CD4-positive, CD25-positive, alpha-beta regulatory T cell (primary cell): ENCODE measurements around the gene ELOF1. TPM values are rescaled to one million over a fixed set of nuclear protein-coding genes. Genes with fewer than 3 reads are reported as not detected.
A peak's percentile ranks its signal among the peaks of the same experiment; 100 is the strongest.
"Not testable (repeated sequence)": the region's sequence is repeated elsewhere in the genome, so short reads cannot be mapped to it uniquely, and the experiment has no call there.

Source experiments
- ATAC-seq, 2 donors: fragments of 150-1000 bp; cut with Tn5 transposase; one replicate each; pipeline ENCODE4 v1.10.0; 2021; ENCODE audit warnings: low read depth in 2 of 2, moderate number of reproducible peaks in 2 of 2, moderate library complexity in 1 of 2
- DNase-seq, 3 donors: peaks; one replicate each; pipeline versions ENCODE4 v3.0.0 to v3.0.0-alpha.2; 2012 to 2022; ENCODE audit warnings: mixed read lengths in 1 of 3
- H3K27ac ChIP-seq: one replicate; pipeline ENCODE4 v1.7.0; 2013; ENCODE audit warnings: mild to moderate bottlenecking, low read length; ENCODE audit not compliant: insufficient read depth, poor library complexity, severe bottlenecking
- H3K27me3 ChIP-seq: one replicate; pipeline ENCODE4 v1.7.0; 2013; ENCODE audit warnings: low read length; ENCODE audit not compliant: control insufficient read depth, insufficient read depth
- H3K36me3 ChIP-seq: one replicate; pipeline ENCODE4 v1.7.0; 2013; ENCODE audit warnings: mild to moderate bottlenecking, low read length, moderate library complexity; ENCODE audit not compliant: control insufficient read depth, insufficient read depth
- H3K4me1 ChIP-seq: 2 replicates; pipeline ENCODE4 v1.7.0; 2013; ENCODE audit warnings: mild to moderate bottlenecking, low read length; ENCODE audit not compliant: insufficient read depth, control insufficient read depth, poor library complexity, severe bottlenecking
- H3K4me3 ChIP-seq: one replicate; pipeline ENCODE4 v1.7.0; 2013; ENCODE audit warnings: low read depth, mild to moderate bottlenecking, low read length, moderate library complexity
- H3K9me3 ChIP-seq, 2 experiments: 1 replicate in 1 of 2; 2 replicates in 1 of 2; pipeline ENCODE4 v1.7.0; 2013; ENCODE audit warnings: low read length in 2 of 2, mild to moderate bottlenecking in 1 of 2, moderate library complexity in 1 of 2; ENCODE audit not compliant: control insufficient read depth in 2 of 2
- H3K27ac Mint-ChIP-seq, 3 donors: one replicate each; pipeline ENCODE4 v1.8.0; 2020 to 2022; ENCODE audit warnings: mild to moderate bottlenecking in 3 of 3, mixed read lengths in 3 of 3, moderate library complexity in 2 of 3
- H3K27me3 Mint-ChIP-seq: one replicate; pipeline ENCODE4 v1.8.0; 2022; ENCODE audit warnings: mild to moderate bottlenecking, mixed read lengths
- H3K36me3 Mint-ChIP-seq: one replicate; pipeline ENCODE4 v1.8.0; 2020; ENCODE audit warnings: mixed read lengths
- H3K4me1 Mint-ChIP-seq, 4 donors: one replicate each; pipeline ENCODE4 v1.8.0; 2020 to 2022; ENCODE audit warnings: mixed read lengths in 4 of 4, mild to moderate bottlenecking in 1 of 4
- H3K4me3 Mint-ChIP-seq, 4 donors: one replicate each; pipeline ENCODE4 v1.8.0; 2020 to 2022; ENCODE audit warnings: mild to moderate bottlenecking in 4 of 4, mixed read lengths in 4 of 4, moderate library complexity in 3 of 4
- H3K9me3 Mint-ChIP-seq, 7 donors: one replicate each; pipeline ENCODE4 v1.8.0; 2020 to 2022; ENCODE audit warnings: mixed read lengths in 7 of 7, mild to moderate bottlenecking in 3 of 7, moderate library complexity in 2 of 7
- polyA plus RNA-seq, 4 donors: library from polyadenylated mRNA; unstranded; fragments of 300-500 nt; fragmentation: Illumina TruSeq; gene quantifications; one replicate each; pipeline ENCODE4 v1.2.3, GENCODE V29; 2021
- total RNA-seq: library from RNA; stranded (reverse); gene quantifications from one replicate; pipeline ENCODE4 v1.2.3, GENCODE V29; 2022

ELOF1 gene
- total and polyA plus RNA-seq, 5 donors from 2014 or later: 48.9 to 113 (median 106) TPM

DNA sequence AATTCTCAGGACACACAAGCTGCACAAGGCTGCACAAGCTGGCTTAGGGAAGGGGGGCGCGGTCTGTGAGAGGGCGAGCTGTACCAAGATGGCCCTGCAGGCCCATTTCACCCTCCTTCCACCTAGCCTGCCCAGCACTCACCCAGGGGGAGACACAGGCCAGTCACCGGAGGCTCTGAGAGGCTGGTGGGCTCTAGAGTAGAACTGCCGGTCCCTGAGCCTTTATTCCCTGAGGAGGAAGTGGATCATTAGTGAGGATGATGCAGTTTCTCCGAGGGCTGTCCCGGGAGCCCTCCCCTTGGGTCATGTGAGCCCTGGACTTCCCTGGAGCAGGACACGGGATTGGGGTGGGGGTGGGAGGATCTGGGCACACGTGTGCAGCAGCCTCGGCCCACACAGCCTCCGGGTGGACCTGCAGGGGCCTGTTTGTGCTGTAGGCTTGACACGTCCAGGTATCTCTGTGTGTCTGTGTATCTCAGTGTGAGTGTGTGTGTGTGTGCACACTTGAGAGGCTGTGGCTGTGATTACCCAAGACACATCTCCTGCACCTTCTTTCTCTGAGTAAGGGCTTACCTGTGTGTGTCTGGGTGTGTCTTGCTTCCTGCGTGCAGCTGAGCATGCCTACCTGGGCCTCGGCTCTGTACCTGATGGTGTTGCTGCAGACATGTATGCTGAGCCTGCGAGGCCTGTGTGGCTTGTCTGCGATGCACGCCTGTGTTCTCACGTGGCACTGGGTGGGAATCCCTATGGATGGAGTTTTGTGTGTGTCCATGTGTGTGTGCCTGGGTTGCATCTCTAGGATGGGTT lies 18.6 kb upstream of the ELOF1 start, which contains the start of gene ACP5:
Gene ACP5 (minus strand): TSS at position 195 of the 807 bp plus-strand sequence. CDS start 328 bp downstream, outside the sequence.
- Histone ChIP-seq H3K4me1 (peaks cover 43% of the 10 kb centered on the region), H3K27me3 (no peaks in the 10 kb centered on the region), H3K36me3 (peaks cover 5% of the 10 kb centered on the region), H3K4me3 (peak within 1 kb of the TSS; percentile 32), H3K27ac (peak within 1 kb of the TSS; percentile 59), H3K9me3 (no peaks in the 10 kb centered on the region)
- ATAC-seq (no peak), DNase-seq (no peak)
- Mint-ChIP-seq H3K36me3 (peaks cover 7% of the 10 kb centered on the region), H3K9me3 (no peaks in the 10 kb centered on the region), H3K4me1 (peaks cover 6 to 43% (median 22%) of the 10 kb centered on the region in 4 donors), H3K27ac (peak within 1 kb of the TSS; percentile 73 to 85 (median 84)), H3K4me3 (peak within 1 kb of the TSS; percentile 80 to 93 (median 87)), H3K27me3 (no peaks in the 10 kb centered on the region)

DNA sequence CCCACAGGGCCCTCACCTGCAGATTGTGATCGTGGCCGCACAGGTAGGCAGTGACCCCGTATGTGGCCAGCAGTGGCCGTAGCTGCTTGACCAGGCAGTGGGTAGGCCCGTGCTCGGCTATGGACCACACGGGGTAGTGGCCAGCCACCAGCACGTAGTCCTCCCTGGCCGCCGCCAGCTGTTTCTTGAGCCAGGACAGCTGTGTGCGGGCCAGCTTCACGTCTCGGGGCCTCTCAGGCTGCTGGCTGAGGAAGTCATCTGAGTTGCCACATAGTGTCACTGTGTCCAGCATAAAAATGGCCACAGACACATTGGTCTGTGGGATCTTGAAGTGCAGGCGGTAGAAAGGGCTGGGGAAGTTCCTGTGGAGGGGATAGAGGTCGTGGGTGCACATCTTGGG lies 17.2 kb upstream of the ELOF1 start:
- peaks cover 5% of the 10 kb centered on the region for H3K36me3 ChIP-seq
- H3K4me1 ChIP-seq: peaks cover 30% of the 10 kb centered on the region
- ATAC-seq (no peak), DNase-seq (no peak)
- peak overlapping the region; percentile 22 to 75 (median 54) for H3K4me3 Mint-ChIP-seq
- no peaks in the 10 kb centered on the region for H3K27me3 ChIP-seq
- H3K9me3 Mint-ChIP-seq: no peaks in the 10 kb centered on the region
- no peaks in the 10 kb centered on the region for H3K27me3 Mint-ChIP-seq
- no peak overlapping the region for H3K4me3 ChIP-seq
- no peak overlapping the region for H3K27ac Mint-ChIP-seq
- H3K36me3 Mint-ChIP-seq: peaks cover 7% of the 10 kb centered on the region
- H3K27ac ChIP-seq: no peak overlapping the region
- H3K4me1 Mint-ChIP-seq: peaks cover 0 to 32% (median 14%) of the 10 kb centered on the region in 4 donors
- H3K9me3 ChIP-seq: no peaks in the 10 kb centered on the region

DNA sequence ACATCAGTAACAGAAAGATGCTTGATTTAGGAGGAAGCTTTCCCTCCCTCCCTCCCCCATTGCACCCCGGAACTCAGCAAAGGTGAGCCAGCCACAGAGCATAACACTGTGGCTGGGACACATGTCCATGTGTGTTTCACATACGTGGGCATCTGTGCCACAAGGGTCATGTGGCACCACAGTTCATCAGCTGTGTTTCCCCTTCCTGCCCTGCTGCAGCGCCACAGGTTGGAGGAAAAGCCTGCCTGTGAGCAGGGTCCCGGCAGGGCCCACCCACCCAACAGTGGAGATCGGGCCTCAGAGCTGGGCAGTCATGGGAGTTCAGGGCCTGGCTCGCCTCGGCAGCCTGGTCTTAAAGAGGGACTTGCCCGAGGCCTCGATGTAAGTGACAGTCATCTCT lies 15.7 kb upstream of the ELOF1 start:
- H3K9me3 ChIP-seq: no peaks in the 10 kb centered on the region
- peaks cover 19% of the 10 kb centered on the region for H3K4me1 ChIP-seq
- Mint-ChIP-seq H3K9me3 (no peaks in the 10 kb centered on the region), H3K27me3 (no peaks in the 10 kb centered on the region), H3K4me3 (no peak overlapping the region), H3K4me1 (peaks cover 0 to 22% (median 9%) of the 10 kb centered on the region in 4 donors), H3K27ac (peak overlapping the region in 1 of 3 donors; percentile 58), H3K36me3 (peaks cover 7% of the 10 kb centered on the region)
- peak in 1 of 3 donors; percentile 33 for DNase-seq
- no peak overlapping the region for H3K27ac ChIP-seq
- no peak for ATAC-seq
- peaks cover 5% of the 10 kb centered on the region for H3K36me3 ChIP-seq
- no peak overlapping the region for H3K4me3 ChIP-seq
- no peaks in the 10 kb centered on the region for H3K27me3 ChIP-seq

DNA sequence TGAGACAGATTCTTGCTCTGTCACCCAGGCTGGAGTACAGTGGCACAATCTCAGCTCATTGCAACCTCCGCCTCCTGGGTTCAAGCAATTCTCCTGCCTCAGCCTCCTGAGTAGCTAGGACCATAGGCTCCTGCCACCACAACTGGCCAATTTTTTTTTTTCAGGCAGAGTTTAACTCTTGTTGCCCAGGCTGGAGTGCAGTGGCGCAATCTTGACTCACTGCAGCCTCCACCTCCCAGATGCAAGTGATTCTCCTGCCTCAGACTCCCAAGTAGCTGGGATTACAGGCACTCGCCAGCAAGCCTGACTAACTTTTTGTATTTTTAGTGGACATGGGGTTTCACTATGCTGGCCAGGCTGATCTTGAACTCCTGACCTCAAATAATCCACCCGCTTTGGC lies 14.7 kb upstream of the ELOF1 start:
- not testable (repeated sequence) for H3K9me3 Mint-ChIP-seq, H3K4me3 ChIP-seq, H3K36me3 ChIP-seq, H3K27me3 Mint-ChIP-seq, H3K27me3 ChIP-seq, DNase-seq, H3K36me3 Mint-ChIP-seq, H3K9me3 ChIP-seq, H3K4me3 Mint-ChIP-seq, ATAC-seq, H3K27ac ChIP-seq, H3K27ac Mint-ChIP-seq
- H3K4me1 Mint-ChIP-seq: peaks cover 0 to 18% (median 9%) of the 10 kb centered on the region in 4 donors
- peaks cover 14% of the 10 kb centered on the region for H3K4me1 ChIP-seq

DNA sequence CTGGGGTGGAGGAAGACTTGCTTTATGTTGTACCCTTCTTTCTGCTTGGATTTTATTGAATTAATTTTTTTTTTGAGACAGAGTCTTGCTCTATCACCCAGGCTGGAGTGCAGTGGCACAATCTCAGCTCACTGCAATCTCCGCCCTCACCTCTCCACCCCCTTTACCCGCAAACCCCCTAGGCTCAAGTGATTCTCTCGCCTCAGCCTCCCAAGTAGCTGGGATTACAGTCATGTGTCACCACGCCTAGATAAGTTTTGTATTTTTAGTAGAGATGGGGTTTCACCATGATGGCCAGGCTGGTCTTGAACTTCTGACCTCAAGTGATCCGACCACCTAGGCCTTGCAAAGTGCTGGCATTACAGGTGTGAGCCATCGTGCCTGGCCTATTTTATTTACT lies 14.3 kb upstream of the ELOF1 start:
- not testable (repeated sequence) for H3K36me3 ChIP-seq, H3K9me3 Mint-ChIP-seq, H3K27me3 Mint-ChIP-seq, H3K9me3 ChIP-seq, H3K4me1 ChIP-seq, H3K27ac ChIP-seq, H3K27me3 ChIP-seq, DNase-seq, H3K27ac Mint-ChIP-seq, ATAC-seq, H3K4me3 Mint-ChIP-seq, H3K36me3 Mint-ChIP-seq, H3K4me3 ChIP-seq
- H3K4me1 Mint-ChIP-seq: peaks cover 0 to 16% (median 9%) of the 10 kb centered on the region in 4 donors

DNA sequence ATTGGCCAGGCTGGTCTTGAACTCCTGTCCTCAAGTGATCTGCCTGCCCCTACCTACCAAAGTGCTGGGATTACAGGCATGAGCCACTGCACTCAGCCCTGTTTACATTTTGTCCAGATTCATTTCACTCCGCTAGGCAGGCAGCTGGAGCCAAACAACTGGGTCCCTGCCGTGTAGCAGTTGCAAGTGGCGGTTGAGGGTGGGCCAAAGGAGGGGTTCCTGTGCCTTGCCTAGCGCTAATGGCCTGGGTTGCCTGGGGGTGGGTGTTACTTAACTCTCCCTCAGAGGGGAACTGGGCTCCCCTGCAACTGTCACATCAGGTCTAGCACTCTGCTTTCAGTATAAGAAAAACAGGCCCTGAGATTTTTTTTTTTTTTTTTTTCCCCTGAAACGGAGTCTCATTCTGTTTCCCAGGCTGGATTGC lies 11.0 kb upstream of the ELOF1 start:
- H3K9me3 Mint-ChIP-seq: no peaks in the 10 kb centered on the region
- Histone ChIP-seq H3K9me3 (no peaks in the 10 kb centered on the region), H3K27me3 (no peaks in the 10 kb centered on the region), H3K27ac (no peak overlapping the region), H3K4me1 (no peaks in the 10 kb centered on the region), H3K4me3 (no peak overlapping the region), H3K36me3 (no peaks in the 10 kb centered on the region)
- DNase-seq (no peak), ATAC-seq (no peak)
- no peak overlapping the region for H3K27ac Mint-ChIP-seq
- H3K27me3 Mint-ChIP-seq: no peaks in the 10 kb centered on the region
- no peak overlapping the region for H3K4me3 Mint-ChIP-seq
- no peaks in the 10 kb centered on the region for H3K4me1 Mint-ChIP-seq
- peaks cover 3% of the 10 kb centered on the region for H3K36me3 Mint-ChIP-seq

DNA sequence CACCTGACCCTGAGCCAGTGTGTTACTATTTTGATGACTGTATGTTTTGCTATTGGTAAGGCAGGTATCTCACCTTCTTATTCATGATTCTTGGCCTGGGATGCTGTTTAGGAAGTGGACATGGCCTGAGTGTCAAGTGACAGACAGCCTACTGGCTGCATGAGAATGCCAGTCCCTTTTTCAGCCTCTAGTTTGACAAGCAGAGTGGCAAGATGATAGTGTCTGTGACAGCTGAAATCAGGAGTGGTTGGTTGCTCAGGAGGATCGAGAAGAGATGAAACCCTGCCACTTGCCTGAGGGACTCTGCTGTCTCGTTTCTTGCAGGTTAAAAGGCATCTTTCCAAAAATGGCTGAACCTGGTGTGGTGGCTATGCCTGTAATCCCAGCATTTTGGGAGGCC lies 7.1 kb upstream of the ELOF1 start:
- H3K36me3 ChIP-seq: no peaks in the 10 kb centered on the region
- H3K27me3 Mint-ChIP-seq: no peaks in the 10 kb centered on the region
- no peak overlapping the region for H3K27ac Mint-ChIP-seq
- peaks cover 0 to 5% (median 1%) of the 10 kb centered on the region in 4 donors for H3K4me1 Mint-ChIP-seq
- no peaks in the 10 kb centered on the region for H3K4me1 ChIP-seq
- DNase-seq (no peak), ATAC-seq (no peak)
- no peaks in the 10 kb centered on the region for H3K27me3 ChIP-seq
- peaks cover 3% of the 10 kb centered on the region for H3K36me3 Mint-ChIP-seq
- no peak overlapping the region for H3K27ac ChIP-seq
- H3K4me3 ChIP-seq: no peak overlapping the region
- H3K9me3 ChIP-seq: no peaks in the 10 kb centered on the region
- no peaks in the 10 kb centered on the region for H3K9me3 Mint-ChIP-seq
- H3K4me3 Mint-ChIP-seq: no peak overlapping the region

DNA sequence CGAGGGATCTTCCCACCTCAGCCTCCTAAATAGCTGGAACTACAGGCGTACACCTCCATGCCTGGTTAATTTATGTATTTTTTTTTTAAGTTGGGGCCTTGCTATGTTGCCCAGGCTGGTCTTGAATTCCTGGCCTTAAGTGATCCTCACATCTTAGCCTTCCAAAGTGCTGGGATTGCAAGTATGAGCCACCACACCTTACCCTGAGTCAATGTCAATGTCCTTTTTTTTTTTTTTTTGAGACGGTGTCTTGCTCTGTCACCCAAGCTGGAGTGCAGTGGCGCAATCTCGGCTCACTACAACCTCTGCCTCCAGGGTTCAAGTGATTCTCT lies 6.6 kb upstream of the ELOF1 start:
- not testable (repeated sequence) for H3K4me1 ChIP-seq, H3K4me3 ChIP-seq, H3K36me3 Mint-ChIP-seq, H3K36me3 ChIP-seq, DNase-seq, H3K27ac Mint-ChIP-seq, H3K27me3 ChIP-seq, H3K9me3 Mint-ChIP-seq, H3K27ac ChIP-seq, H3K4me3 Mint-ChIP-seq, H3K9me3 ChIP-seq, H3K4me1 Mint-ChIP-seq, H3K27me3 Mint-ChIP-seq, ATAC-seq
